HEK293 (cell line): ENCODE results near the gene ABCG8.

Experiments
- EGR2 ChIP-seq: fragments of 450-650 bp; formaldehyde crosslinking; IDR thresholded peaks from 2 replicates; pipeline ENCODE4 v1.5.1; 2016; ENCODE audit warnings: low read depth, missing biosample characterization, missing genetic modification characterization
- FEZF1 ChIP-seq: fragments of 450-650 bp; formaldehyde crosslinking; IDR thresholded peaks from 2 replicates; pipeline ENCODE4 v1.5.1; 2016; ENCODE audit warnings: missing biosample characterization, missing genetic modification characterization
- GLI4 ChIP-seq: fragments of 450-650 bp; formaldehyde crosslinking; IDR thresholded peaks from 2 replicates; pipeline ENCODE4 v1.5.1; 2016; ENCODE audit warnings: missing biosample characterization, missing genetic modification characterization
- GLIS2 ChIP-seq: fragments of 450-650 bp; formaldehyde crosslinking; IDR thresholded peaks from 2 replicates; pipeline ENCODE4 v1.5.1; 2016; ENCODE audit warnings: missing biosample characterization, missing genetic modification characterization
- MZF1 ChIP-seq: fragments of 450-650 bp; formaldehyde crosslinking; IDR thresholded peaks from 2 replicates; pipeline ENCODE4 v1.5.1; 2017; ENCODE audit warnings: missing biosample characterization, missing genetic modification characterization, borderline replicate concordance
- SALL2 ChIP-seq: fragments of 450-650 bp; formaldehyde crosslinking; IDR thresholded peaks from 2 replicates; pipeline ENCODE4 v1.5.0; 2017; ENCODE audit warnings: missing biosample characterization, mild to moderate bottlenecking, missing genetic modification characterization, borderline replicate concordance
- SCRT1 ChIP-seq: fragments of 450-650 bp; formaldehyde crosslinking; IDR thresholded peaks from 2 replicates; pipeline ENCODE4 v1.5.1; 2016; ENCODE audit warnings: missing biosample characterization, missing genetic modification characterization, borderline replicate concordance
- ZBTB17 ChIP-seq: fragments of 450-650 bp; formaldehyde crosslinking; IDR thresholded peaks from 2 replicates; pipeline ENCODE4 v1.5.1; 2016; ENCODE audit warnings: missing biosample characterization, missing genetic modification characterization
- ZBTB21 ChIP-seq: fragments of 450-650 bp; formaldehyde crosslinking; IDR thresholded peaks from 2 replicates; pipeline ENCODE4 v1.5.1; 2017; ENCODE audit warnings: missing biosample characterization, missing genetic modification characterization
- ZBTB48 ChIP-seq: fragments of 450-650 bp; formaldehyde crosslinking; IDR thresholded peaks from 2 replicates; pipeline ENCODE4 v1.5.1; 2016; ENCODE audit warnings: missing biosample characterization, missing genetic modification characterization
- ZFP37 ChIP-seq: fragments of 450-650 bp; formaldehyde crosslinking; IDR thresholded peaks from 2 replicates; pipeline ENCODE4 v1.5.1; 2016; ENCODE audit warnings: missing biosample characterization, missing genetic modification characterization
- ZFP69B ChIP-seq: fragments of 450-650 bp; formaldehyde crosslinking; IDR thresholded peaks from 2 replicates; pipeline ENCODE4 v1.5.1; 2016; ENCODE audit warnings: missing biosample characterization, missing genetic modification characterization
- ZIC2 ChIP-seq: fragments of 450-650 bp; formaldehyde crosslinking; IDR thresholded peaks from 2 replicates; pipeline ENCODE4 v1.5.1; 2016; ENCODE audit warnings: missing biosample characterization, missing genetic modification characterization
- ZNF114 ChIP-seq: fragments of 450-650 bp; formaldehyde crosslinking; IDR thresholded peaks from 2 replicates; pipeline ENCODE4 v1.5.0; 2017; ENCODE audit warnings: missing biosample characterization, missing genetic modification characterization
- ZNF155 ChIP-seq: fragments of 450-650 bp; formaldehyde crosslinking; IDR thresholded peaks from 2 replicates; pipeline ENCODE4 v1.5.1; 2016; ENCODE audit warnings: missing biosample characterization, missing genetic modification characterization
- ZNF169 ChIP-seq: fragments of 450-650 bp; formaldehyde crosslinking; IDR thresholded peaks from 2 replicates; pipeline ENCODE4 v1.5.1; 2016; ENCODE audit warnings: missing biosample characterization, missing genetic modification characterization
- ZNF341 ChIP-seq: fragments of 450-650 bp; formaldehyde crosslinking; IDR thresholded peaks from 2 replicates; pipeline ENCODE4; 2016; ENCODE audit warnings: low read depth, missing biosample characterization, missing genetic modification characterization
- ZNF394 ChIP-seq: fragments of 450-650 bp; formaldehyde crosslinking; IDR thresholded peaks from 2 replicates; pipeline ENCODE4 v1.5.1; 2016; ENCODE audit warnings: missing biosample characterization, missing genetic modification characterization, mild to moderate bottlenecking, moderate library complexity, borderline replicate concordance
- ZNF548 ChIP-seq: fragments of 450-650 bp; formaldehyde crosslinking; IDR thresholded peaks from 2 replicates; pipeline ENCODE4 v1.5.1; 2016; ENCODE audit warnings: missing biosample characterization, missing genetic modification characterization
- ZNF560 ChIP-seq: fragments of 450-650 bp; formaldehyde crosslinking; IDR thresholded peaks from 2 replicates; pipeline ENCODE4 v1.5.1; 2017; ENCODE audit warnings: missing biosample characterization, missing genetic modification characterization, borderline replicate concordance
- ZNF654 ChIP-seq: fragments of 450-650 bp; formaldehyde crosslinking; IDR thresholded peaks from 2 replicates; pipeline ENCODE4 v1.5.1; 2016; ENCODE audit warnings: low read depth, missing biosample characterization, missing genetic modification characterization
- ZNF660 ChIP-seq: fragments of 450-650 bp; IDR thresholded peaks from 2 replicates; pipeline ENCODE4 v1.5.1; 2018; ENCODE audit warnings: missing biosample characterization, mild to moderate bottlenecking, missing genetic modification characterization
- ZSCAN30 ChIP-seq: fragments of 450-650 bp; IDR thresholded peaks from 2 replicates; pipeline ENCODE4 v1.5.1; 2018; ENCODE audit warnings: missing biosample characterization, mild to moderate bottlenecking, missing genetic modification characterization, moderate library complexity
- TF ChIP-seq, protein P1 (sequence below): fragments of 450-650 bp; formaldehyde crosslinking; IDR thresholded peaks from 2 replicates; pipeline ENCODE4 v1.5.1; 2016; ENCODE audit warnings: missing biosample characterization, missing genetic modification characterization, borderline replicate concordance
- TF ChIP-seq, protein P2 (sequence below): fragments of 450-650 bp; IDR thresholded peaks from 2 replicates; pipeline ENCODE4 v1.5.1; 2018; ENCODE audit warnings: missing biosample characterization, missing genetic modification characterization
- TF ChIP-seq, protein P3 (sequence below): fragments of 450-650 bp; formaldehyde crosslinking; IDR thresholded peaks from 2 replicates; pipeline ENCODE4 v1.5.1; 2017; ENCODE audit warnings: missing biosample characterization, missing genetic modification characterization
- TF ChIP-seq, protein P4 (sequence below): fragments of 450-650 bp; formaldehyde crosslinking; IDR thresholded peaks from 2 replicates; pipeline ENCODE4 v1.5.1; 2016; ENCODE audit warnings: missing biosample characterization, missing genetic modification characterization
- TF ChIP-seq, protein P5 (sequence below): fragments of 450-650 bp; formaldehyde crosslinking; IDR thresholded peaks from 2 replicates; pipeline ENCODE4; 2016; ENCODE audit warnings: missing biosample characterization, missing genetic modification characterization
- TF ChIP-seq, protein P6 (sequence below): IDR thresholded peaks from 2 replicates; pipeline ENCODE4 v1.6.1; 2011; ENCODE audit warnings: mild to moderate bottlenecking, low read depth, low read length, borderline replicate concordance

Gene ABCG8

DNA sequence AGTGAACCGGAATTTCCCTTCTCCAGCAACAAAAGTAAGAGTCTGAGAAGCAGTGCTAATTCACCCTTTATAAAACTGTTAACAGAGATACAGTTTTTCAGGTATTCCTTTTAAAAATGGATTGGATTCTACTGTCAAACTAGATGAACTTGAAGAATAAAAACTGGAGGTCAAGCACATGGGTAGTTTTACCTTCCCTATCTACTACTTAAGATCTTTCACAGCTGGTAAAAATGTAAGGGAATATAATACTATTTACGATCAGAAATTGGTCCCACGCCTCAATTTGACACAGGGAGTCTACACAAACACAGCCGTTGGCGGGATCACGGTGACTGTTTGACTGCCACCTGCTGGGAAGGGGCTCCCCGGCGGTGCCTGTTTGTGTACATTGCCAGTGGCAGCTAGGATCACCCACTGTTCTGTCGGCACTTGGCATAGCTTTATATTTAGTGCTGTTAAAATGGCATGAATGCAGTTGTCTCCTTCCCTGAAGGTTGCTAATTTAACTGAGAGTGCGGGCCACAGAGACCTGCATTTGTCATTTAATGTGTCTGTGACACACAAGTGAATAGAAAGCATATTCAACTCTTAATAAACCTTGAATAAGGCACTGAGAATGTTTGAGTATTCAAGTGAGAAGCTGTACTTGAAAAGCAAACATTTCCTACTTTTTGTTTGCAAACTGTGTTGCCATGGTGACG lies 59.5 kb downstream of the ABCG8 start (continued):
- TF ChIP-seq, protein P1, sequence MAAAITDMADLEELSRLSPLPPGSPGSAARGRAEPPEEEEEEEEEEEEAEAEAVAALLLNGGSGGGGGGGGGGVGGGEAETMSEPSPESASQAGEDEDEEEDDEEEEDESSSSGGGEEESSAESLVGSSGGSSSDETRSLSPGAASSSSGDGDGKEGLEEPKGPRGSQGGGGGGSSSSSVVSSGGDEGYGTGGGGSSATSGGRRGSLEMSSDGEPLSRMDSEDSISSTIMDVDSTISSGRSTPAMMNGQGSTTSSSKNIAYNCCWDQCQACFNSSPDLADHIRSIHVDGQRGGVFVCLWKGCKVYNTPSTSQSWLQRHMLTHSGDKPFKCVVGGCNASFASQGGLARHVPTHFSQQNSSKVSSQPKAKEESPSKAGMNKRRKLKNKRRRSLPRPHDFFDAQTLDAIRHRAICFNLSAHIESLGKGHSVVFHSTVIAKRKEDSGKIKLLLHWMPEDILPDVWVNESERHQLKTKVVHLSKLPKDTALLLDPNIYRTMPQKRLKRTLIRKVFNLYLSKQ (tag by site-specific recombination), result no peak
- TF ChIP-seq ZNF155 (tag by site-specific recombination) (no peak), FEZF1 (tag by site-specific recombination) (peak; percentile 86), ZNF548 (no peak), ZSCAN30 (tag by site-specific recombination) (peak; percentile 76), ZNF114 (no peak), MZF1 (tag by site-specific recombination) (no peak), SCRT1 (tag by site-specific recombination) (no peak), GLIS2 (no peak), ZFP69B (tag by site-specific recombination) (no peak), ZBTB21 (tag by site-specific recombination) (no peak), ZNF660 (tag by site-specific recombination) (no peak), GLI4 (tag by site-specific recombination) (no peak), ZNF560 (tag by site-specific recombination) (no peak), ZIC2 (peak; percentile 98), ZNF654 (tag by site-specific recombination) (no peak), ZBTB17 (tag by site-specific recombination) (no peak), ZNF341 (tag by site-specific recombination) (no peak), SALL2 (tag by site-specific recombination) (no peak), EGR2 (tag by site-specific recombination) (peak; percentile 14; the same call in 1 of the 2 replicates), ZFP37 (tag by site-specific recombination) (no peak), ZNF169 (tag by site-specific recombination) (no peak), ZNF394 (tag by site-specific recombination) (no peak), ZBTB48 (tag by site-specific recombination) (no peak)
- TF ChIP-seq, protein P2, sequence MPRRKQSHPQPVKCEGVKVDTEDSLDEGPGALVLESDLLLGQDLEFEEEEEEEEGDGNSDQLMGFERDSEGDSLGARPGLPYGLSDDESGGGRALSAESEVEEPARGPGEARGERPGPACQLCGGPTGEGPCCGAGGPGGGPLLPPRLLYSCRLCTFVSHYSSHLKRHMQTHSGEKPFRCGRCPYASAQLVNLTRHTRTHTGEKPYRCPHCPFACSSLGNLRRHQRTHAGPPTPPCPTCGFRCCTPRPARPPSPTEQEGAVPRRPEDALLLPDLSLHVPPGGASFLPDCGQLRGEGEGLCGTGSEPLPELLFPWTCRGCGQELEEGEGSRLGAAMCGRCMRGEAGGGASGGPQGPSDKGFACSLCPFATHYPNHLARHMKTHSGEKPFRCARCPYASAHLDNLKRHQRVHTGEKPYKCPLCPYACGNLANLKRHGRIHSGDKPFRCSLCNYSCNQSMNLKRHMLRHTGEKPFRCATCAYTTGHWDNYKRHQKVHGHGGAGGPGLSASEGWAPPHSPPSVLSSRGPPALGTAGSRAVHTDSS, result no peak
- TF ChIP-seq, protein P3, sequence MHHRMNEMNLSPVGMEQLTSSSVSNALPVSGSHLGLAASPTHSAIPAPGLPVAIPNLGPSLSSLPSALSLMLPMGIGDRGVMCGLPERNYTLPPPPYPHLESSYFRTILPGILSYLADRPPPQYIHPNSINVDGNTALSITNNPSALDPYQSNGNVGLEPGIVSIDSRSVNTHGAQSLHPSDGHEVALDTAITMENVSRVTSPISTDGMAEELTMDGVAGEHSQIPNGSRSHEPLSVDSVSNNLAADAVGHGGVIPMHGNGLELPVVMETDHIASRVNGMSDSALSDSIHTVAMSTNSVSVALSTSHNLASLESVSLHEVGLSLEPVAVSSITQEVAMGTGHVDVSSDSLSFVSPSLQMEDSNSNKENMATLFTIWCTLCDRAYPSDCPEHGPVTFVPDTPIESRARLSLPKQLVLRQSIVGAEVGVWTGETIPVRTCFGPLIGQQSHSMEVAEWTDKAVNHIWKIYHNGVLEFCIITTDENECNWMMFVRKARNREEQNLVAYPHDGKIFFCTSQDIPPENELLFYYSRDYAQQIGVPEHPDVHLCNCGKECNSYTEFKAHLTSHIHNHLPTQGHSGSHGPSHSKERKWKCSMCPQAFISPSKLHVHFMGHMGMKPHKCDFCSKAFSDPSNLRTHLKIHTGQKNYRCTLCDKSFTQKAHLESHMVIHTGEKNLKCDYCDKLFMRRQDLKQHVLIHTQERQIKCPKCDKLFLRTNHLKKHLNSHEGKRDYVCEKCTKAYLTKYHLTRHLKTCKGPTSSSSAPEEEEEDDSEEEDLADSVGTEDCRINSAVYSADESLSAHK (tag by site-specific recombination), result no peak
- TF ChIP-seq, protein P4, sequence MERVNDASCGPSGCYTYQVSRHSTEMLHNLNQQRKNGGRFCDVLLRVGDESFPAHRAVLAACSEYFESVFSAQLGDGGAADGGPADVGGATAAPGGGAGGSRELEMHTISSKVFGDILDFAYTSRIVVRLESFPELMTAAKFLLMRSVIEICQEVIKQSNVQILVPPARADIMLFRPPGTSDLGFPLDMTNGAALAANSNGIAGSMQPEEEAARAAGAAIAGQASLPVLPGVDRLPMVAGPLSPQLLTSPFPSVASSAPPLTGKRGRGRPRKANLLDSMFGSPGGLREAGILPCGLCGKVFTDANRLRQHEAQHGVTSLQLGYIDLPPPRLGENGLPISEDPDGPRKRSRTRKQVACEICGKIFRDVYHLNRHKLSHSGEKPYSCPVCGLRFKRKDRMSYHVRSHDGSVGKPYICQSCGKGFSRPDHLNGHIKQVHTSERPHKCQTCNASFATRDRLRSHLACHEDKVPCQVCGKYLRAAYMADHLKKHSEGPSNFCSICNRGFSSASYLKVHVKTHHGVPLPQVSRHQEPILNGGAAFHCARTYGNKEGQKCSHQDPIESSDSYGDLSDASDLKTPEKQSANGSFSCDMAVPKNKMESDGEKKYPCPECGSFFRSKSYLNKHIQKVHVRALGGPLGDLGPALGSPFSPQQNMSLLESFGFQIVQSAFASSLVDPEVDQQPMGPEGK (tag by site-specific recombination), result no peak
- TF ChIP-seq, protein P5, sequence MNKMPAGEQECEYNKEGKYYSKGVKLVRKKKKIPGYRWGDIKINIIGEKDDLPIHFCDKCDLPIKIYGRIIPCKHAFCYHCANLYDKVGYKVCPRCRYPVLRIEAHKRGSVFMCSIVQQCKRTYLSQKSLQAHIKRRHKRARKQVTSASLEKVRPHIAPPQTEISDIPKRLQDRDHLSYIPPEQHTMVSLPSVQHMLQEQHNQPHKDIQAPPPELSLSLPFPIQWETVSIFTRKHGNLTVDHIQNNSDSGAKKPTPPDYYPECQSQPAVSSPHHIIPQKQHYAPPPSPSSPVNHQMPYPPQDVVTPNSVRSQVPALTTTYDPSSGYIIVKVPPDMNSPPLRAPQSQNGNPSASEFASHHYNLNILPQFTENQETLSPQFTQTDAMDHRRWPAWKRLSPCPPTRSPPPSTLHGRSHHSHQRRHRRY (tag by site-specific recombination), result no peak
- TF ChIP-seq, protein P6, sequence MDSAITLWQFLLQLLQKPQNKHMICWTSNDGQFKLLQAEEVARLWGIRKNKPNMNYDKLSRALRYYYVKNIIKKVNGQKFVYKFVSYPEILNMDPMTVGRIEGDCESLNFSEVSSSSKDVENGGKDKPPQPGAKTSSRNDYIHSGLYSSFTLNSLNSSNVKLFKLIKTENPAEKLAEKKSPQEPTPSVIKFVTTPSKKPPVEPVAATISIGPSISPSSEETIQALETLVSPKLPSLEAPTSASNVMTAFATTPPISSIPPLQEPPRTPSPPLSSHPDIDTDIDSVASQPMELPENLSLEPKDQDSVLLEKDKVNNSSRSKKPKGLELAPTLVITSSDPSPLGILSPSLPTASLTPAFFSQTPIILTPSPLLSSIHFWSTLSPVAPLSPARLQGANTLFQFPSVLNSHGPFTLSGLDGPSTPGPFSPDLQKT, result no peak
